Kidney (tissue), 14 donors: ENCODE measurements around the gene NIN. TPM values are rescaled to one million over a fixed set of nuclear protein-coding genes. Genes with fewer than 3 reads are reported as not detected.
A peak's percentile ranks its signal among the peaks of the same experiment; 100 is the strongest.

ENCODE experiments used
- DNase-seq, 5 donors: peaks; one replicate each; pipeline ENCODE4 v3.0.0-alpha.2; 2013 to 2020
- FAIRE-seq: peaks from 2 replicates; lab custom pipeline; 2012; peaks lifted over from hg19 to GRCh38; lab: Jason Lieb, UNC
- H3K27ac ChIP-seq, 2 donors: one replicate each; pipeline ENCODE4 v1.7.0; 2013; ENCODE audit warnings: low read depth in 2 of 2, low read length in 2 of 2, inconsistent platforms in 1 of 2
- H3K27me3 ChIP-seq: one replicate; pipeline ENCODE4 v1.7.1; 2013; ENCODE audit warnings: low read length, inconsistent platforms; ENCODE audit not compliant: control insufficient read depth, insufficient read depth
- H3K36me3 ChIP-seq, 3 donors: one replicate each; pipeline versions ENCODE4 v1.7.0 to v1.7.1; 2013; ENCODE audit warnings: low read length in 3 of 3, control low read depth in 1 of 3, inconsistent platforms in 1 of 3; ENCODE audit not compliant: insufficient read depth in 3 of 3, control insufficient read depth in 2 of 3
- H3K4me1 ChIP-seq, 3 donors: one replicate each; pipeline versions ENCODE4 v1.7.0 to v1.7.1; 2013; ENCODE audit warnings: low read length in 3 of 3, inconsistent platforms in 1 of 3, low read depth in 1 of 3; ENCODE audit not compliant: control insufficient read depth in 2 of 3, insufficient read depth in 2 of 3
- H3K4me3 ChIP-seq, 3 donors: one replicate each; pipeline versions ENCODE4 v1.7.0 to v1.8.1; 2013; ENCODE audit warnings: low read length in 3 of 3, control low read depth in 1 of 3, inconsistent platforms in 1 of 3
- H3K9ac ChIP-seq, 3 donors: one replicate each; pipeline versions ENCODE4 v1.7.0 to v1.7.1; 2013; ENCODE audit warnings: low read length in 3 of 3, control low read depth in 1 of 3, inconsistent platforms in 1 of 3
- H3K9me3 ChIP-seq, 3 donors: one replicate each; pipeline versions ENCODE4 v1.7.0 to v1.7.1; 2013; ENCODE audit warnings: low read length in 3 of 3, control low read depth in 1 of 3, inconsistent platforms in 1 of 3; ENCODE audit not compliant: control insufficient read depth in 2 of 3, insufficient read depth in 1 of 3
- intact Hi-C: fragments of 100-400 bp; cut with DNase I; formaldehyde crosslinking; loops from one replicate; pipeline ENCODE4 v1.11.1; 2022
- polyA plus RNA-seq: library from polyadenylated mRNA; stranded (reverse); fragments of 350-450 nt; fragmentation: Illumina TruSeq; extraction: RNeasy Lipid Tissue Mini Kit (QIAGEN cat#74804); gene quantifications from one replicate; pipeline ENCODE4 v1.2.3, GENCODE V29; 2014; ENCODE audit warnings: low read depth, low replicate concordance; ENCODE audit not compliant: insufficient read depth
- total RNA-seq: library from RNA; stranded (reverse); fragmentation: NEBNext Ultra II Directional; extraction: Animal tissue kit (Norgen Biotek cat#: 25700); gene quantifications from one replicate; pipeline ENCODE4 v1.2.1, GENCODE V29; 2021
- TF ChIP-seq, protein P1 (sequence below): IDR thresholded peaks from 3 replicates; pipeline ENCODE4 v1.5.1; 2012; ENCODE audit warnings: mild to moderate bottlenecking, moderate library complexity, borderline replicate concordance; ENCODE audit not compliant: insufficient read depth; ENCODE audit errors: extremely low read depth
- donor health status: control.
- donor health status: control.
- donor health status: control.
- donor health status: control.
- donor health status: control.
- donor health status: DM: yes; HTN: yes; CAD: no.
- donor health status: Normal renal cell carcinoma (clear cell type).

Gene NIN
- total and polyA plus RNA-seq, 2 donors from 2014 or later = 3.6 to 40.0 TPM

DNA sequence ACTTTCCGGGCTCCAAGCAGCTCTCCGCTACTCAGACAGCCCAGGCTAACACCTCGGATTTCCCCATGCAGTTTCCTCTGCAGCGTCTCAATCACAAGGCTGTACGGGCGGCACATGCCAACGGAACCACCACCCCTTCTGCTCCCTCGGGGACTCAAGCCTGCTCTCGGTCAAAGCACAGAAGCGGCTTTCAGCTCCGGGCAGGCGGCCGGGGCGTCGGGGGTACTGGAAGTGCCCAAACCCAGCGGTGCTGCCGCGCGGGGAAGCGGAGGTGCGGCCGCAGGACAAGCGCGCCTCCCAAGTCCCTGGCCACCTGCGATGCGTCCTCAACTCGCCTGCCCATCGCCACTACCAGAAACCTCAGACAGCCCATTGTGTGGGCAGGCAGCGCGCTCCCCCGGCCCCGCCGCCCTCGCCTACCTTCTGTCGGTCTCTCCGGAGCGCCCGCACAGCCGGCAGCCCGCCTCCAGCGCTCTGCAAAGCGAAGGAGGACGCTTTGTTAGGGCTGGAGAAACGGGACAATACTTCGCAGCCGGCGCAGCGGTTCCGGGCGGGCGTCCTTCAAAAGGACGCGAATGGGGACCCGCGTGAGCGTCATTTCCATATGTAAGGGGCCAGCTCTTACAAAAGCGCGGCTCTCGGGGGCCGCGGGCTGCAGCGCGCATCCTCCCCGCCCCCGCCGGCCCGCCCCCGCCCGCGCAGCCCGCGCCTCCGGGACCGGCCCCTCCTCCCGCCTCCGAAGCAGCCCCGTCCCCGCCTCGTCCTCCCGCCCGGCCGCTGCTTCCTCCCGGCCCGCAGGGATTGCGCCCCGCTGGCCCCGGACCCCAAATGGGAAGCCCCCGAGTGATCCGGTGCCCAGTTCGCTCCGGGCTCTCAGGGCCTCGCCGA lies 674 bp downstream of the NIN start:
- TF ChIP-seq, protein P1, sequence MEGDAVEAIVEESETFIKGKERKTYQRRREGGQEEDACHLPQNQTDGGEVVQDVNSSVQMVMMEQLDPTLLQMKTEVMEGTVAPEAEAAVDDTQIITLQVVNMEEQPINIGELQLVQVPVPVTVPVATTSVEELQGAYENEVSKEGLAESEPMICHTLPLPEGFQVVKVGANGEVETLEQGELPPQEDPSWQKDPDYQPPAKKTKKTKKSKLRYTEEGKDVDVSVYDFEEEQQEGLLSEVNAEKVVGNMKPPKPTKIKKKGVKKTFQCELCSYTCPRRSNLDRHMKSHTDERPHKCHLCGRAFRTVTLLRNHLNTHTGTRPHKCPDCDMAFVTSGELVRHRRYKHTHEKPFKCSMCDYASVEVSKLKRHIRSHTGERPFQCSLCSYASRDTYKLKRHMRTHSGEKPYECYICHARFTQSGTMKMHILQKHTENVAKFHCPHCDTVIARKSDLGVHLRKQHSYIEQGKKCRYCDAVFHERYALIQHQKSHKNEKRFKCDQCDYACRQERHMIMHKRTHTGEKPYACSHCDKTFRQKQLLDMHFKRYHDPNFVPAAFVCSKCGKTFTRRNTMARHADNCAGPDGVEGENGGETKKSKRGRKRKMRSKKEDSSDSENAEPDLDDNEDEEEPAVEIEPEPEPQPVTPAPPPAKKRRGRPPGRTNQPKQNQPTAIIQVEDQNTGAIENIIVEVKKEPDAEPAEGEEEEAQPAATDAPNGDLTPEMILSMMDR = no peak
- peaks cover 0 to 8% (median 0%) of the 10 kb centered on the region in 3 donors for H3K4me1 ChIP-seq
- no peaks in the 10 kb centered on the region for H3K27me3 ChIP-seq
- no peaks in the 10 kb centered on the region for H3K9me3 ChIP-seq
- DNase-seq (peak; percentile 66 to 85 (median 76)), FAIRE-seq (no peak)
- intact Hi-C loops = no loop called here
- H3K9ac ChIP-seq = no peak overlapping the region
- H3K27ac ChIP-seq = peak overlapping the region in 1 of 2 donors; percentile 80
- peak overlapping the region; percentile 50 to 59 (median 52) for H3K4me3 ChIP-seq
- no peaks in the 10 kb centered on the region for H3K36me3 ChIP-seq

DNA sequence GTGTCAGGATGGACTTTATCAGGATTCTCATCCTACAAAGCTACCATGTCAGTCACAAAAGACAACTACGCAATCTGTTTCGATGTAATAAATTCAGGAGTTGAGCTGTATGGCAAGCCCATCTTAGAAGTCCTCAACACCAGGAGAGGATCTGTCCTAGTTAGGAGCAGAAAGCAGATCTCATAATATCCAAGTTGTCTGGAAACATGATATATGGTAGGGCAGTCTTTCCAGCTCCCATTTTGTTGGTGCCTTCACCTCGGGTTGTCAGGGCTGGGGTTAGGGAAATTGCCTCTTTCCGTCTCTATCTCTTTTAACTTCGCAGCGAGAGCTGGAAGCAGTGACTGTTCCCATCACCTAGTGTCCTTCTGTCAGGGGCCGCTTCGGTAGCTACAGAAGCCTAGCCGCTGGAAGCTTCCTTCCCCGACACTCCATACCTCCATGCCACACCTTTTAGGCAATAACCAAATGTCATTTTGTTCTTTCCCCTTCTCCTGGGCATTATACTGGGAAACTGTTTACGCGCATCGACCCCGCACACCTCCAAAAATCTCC lies 1.4 kb downstream of the NIN start:
- intact Hi-C loops = no loop called here
- Histone ChIP-seq H3K27me3 (no peaks in the 10 kb centered on the region), H3K4me1 (peaks cover 0 to 8% (median 0%) of the 10 kb centered on the region in 3 donors), H3K27ac (no peak overlapping the region), H3K9me3 (no peaks in the 10 kb centered on the region), H3K4me3 (peak overlapping the region; percentile 50 to 59 (median 52)), H3K9ac (no peak overlapping the region), H3K36me3 (no peaks in the 10 kb centered on the region)
- FAIRE-seq (no peak), DNase-seq (peak in 3 of 5 donors; percentile 19 to 49 (median 41))
- TF ChIP-seq, protein P1 = no peak

DNA sequence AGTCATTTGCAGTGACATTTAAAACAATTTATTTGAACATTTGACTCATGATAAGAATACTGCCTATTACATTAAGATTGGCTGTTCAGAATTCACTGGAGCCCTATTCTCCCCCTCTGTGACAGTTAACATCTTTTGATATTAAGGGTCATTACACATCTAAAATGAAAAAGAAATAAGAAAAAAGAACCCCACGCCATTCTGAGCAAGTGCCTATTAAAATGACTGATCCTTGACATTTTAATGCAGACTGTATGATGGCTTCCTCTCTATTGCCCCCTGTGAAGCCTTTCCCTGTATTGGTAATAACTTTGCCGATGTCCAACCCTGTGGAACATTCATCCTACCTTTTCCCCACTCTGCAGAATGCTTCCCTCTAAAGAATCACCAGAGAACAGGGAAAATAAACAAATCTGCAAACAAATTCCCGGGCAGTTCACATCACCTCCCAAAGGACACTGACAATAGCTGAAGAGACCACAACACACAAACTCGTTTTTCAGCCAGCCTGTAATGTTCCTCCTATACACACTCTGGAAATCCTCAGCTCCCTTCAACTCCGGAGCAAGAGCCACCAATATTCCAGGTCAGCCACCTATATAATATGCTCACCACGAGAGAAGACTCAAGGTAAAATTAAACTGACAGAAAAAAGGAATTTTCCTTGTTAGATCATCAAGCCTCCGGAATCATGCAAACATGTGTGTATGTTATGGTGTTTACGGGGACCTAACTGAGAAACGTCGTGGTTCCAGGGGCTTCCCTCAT lies 2.1 kb downstream of the NIN start:
- FAIRE-seq (no peak), DNase-seq (no peak)
- Histone ChIP-seq H3K9ac (no peak overlapping the region), H3K27me3 (no peaks in the 10 kb centered on the region), H3K27ac (no peak overlapping the region), H3K4me1 (peaks cover 0 to 8% (median 3%) of the 10 kb centered on the region in 3 donors), H3K36me3 (no peaks in the 10 kb centered on the region), H3K9me3 (no peaks in the 10 kb centered on the region), H3K4me3 (no peak overlapping the region)
- TF ChIP-seq, protein P1 = no peak
- intact Hi-C loops = no loop called here
